Measurements from ENCODE around the gene TAF1C.

Gene TAF1C

GRCh38 chr16:84186685-84187437 lies at the start of gene TAF1C:
Gene TAF1C, minus strand, starts transcription at chr16:84187057. Its CDS starts 2,069 bp downstream, at chr16:84184988.
- H3K4me3 ChIP-seq (ENCODE audit: control insufficient read depth, low read depth, low read length) = peak within 1 kb of the TSS; percentile 93
- TF ChIP-seq CTCF (conservative IDR thresholded peaks at IDR 0.05; ENCODE audit: control insufficient read depth, insufficient read depth, low read depth, low read length) = peak; percentile 75
- peak; percentile 94 for DNase-seq (ENCODE audit: low read depth)

- H3K4me3 ChIP-seq (ENCODE audit: control insufficient read depth, low read depth, low read length) = no peak overlapping the region
- DNase-seq (ENCODE audit: low read depth) = no peak
- TF ChIP-seq CTCF (conservative IDR thresholded peaks at IDR 0.05; ENCODE audit: control insufficient read depth, insufficient read depth, low read depth, low read length) = no peak
These were observed 47.7 kb upstream of the TAF1C start for GRCh38 chr16:84234321-84235241.

- no peak for DNase-seq (ENCODE audit: low read depth)
- TF ChIP-seq CTCF (conservative IDR thresholded peaks at IDR 0.05; ENCODE audit: control insufficient read depth, insufficient read depth, low read depth, low read length) = no peak
- no peak overlapping the region for H3K4me3 ChIP-seq (ENCODE audit: control insufficient read depth, low read depth, low read length)
These were observed 46.9 kb upstream of the TAF1C start for GRCh38 chr16:84233748-84234147.

- DNase-seq (ENCODE audit: low read depth) = no peak
- H3K4me3 ChIP-seq (ENCODE audit: control insufficient read depth, low read depth, low read length) = no peak overlapping the region
- no peak for TF ChIP-seq CTCF (conservative IDR thresholded peaks at IDR 0.05; ENCODE audit: control insufficient read depth, insufficient read depth, low read depth, low read length)
These were observed 46.1 kb upstream of the TAF1C start for GRCh38 chr16:84232969-84233368.

GRCh38 chr16:84232060-84232459 lies 45.2 kb upstream of the TAF1C start:
- no peak for DNase-seq (ENCODE audit: low read depth)
- no peak overlapping the region for H3K4me3 ChIP-seq (ENCODE audit: control insufficient read depth, low read depth, low read length)
- no peak for TF ChIP-seq CTCF (conservative IDR thresholded peaks at IDR 0.05; ENCODE audit: control insufficient read depth, insufficient read depth, low read depth, low read length)

- TF ChIP-seq CTCF (conservative IDR thresholded peaks at IDR 0.05; ENCODE audit: control insufficient read depth, insufficient read depth, low read depth, low read length) = no peak
- H3K4me3 ChIP-seq (ENCODE audit: control insufficient read depth, low read depth, low read length) = no peak overlapping the region
- no peak for DNase-seq (ENCODE audit: low read depth)
These were observed 42.6 kb upstream of the TAF1C start for GRCh38 chr16:84229471-84229870.
